ENCODE data around the gene SPAG7. TPM values are rescaled to one million over a fixed set of nuclear protein-coding genes. Genes with fewer than 3 reads are reported as not detected.
A peak's percentile ranks its signal among the peaks of the same experiment; 100 is the strongest.

The SPAG7 gene
- total RNA-seq (2014; rRNA removed; shearing (Covaris generic)) = 75.6 and 81.8 TPM in 2 replicates
- 60.9 and 63.2 TPM in 2 replicates for polyA plus RNA-seq (2015; cell fraction: cytosol; rRNA removed)
- polyA plus RNA-seq (2015; cell fraction: nucleus; rRNA removed) = 66.6 and 81.1 TPM in 2 replicates

GRCh38 chr17:4967539-4968485 is at the start of gene SPAG7:
Gene SPAG7, minus strand, starts transcription at chr17:4967817. Its CDS starts 13 bp downstream, at chr17:4967804.
- peak; percentile 96 for DNase-seq (ENCODE audit: low read depth)

- DNase-seq (ENCODE audit: low read depth) = no peak
Measured at GRCh38 chr17:5014357-5014756, 46.7 kb upstream of the SPAG7 start.

GRCh38 chr17:5011928-5012327 is 44.3 kb upstream of the SPAG7 start:
- DNase-seq (ENCODE audit: low read depth) = peak; percentile 79

GRCh38 chr17:5003214-5003867 is 35.7 kb upstream of the SPAG7 start:
- DNase-seq (ENCODE audit: low read depth) = no peak

GRCh38 chr17:5002121-5002788 is 34.6 kb upstream of the SPAG7 start:
- DNase-seq (ENCODE audit: low read depth) = no peak

- no peak for DNase-seq (ENCODE audit: low read depth)
Measured at GRCh38 chr17:5000237-5000639, 32.6 kb upstream of the SPAG7 start.

- DNase-seq (ENCODE audit: low read depth) = no peak
Measured at GRCh38 chr17:4999430-5000093, 31.9 kb upstream of the SPAG7 start.

- no peak for DNase-seq (ENCODE audit: low read depth)
Measured at GRCh38 chr17:4998732-4999429, 31.3 kb upstream of the SPAG7 start.

- DNase-seq (ENCODE audit: low read depth) = no peak
Measured at GRCh38 chr17:4998027-4998731, 30.6 kb upstream of the SPAG7 start.

- DNase-seq (ENCODE audit: low read depth) = peak; percentile 86
Measured at GRCh38 chr17:4997302-4998026, 29.8 kb upstream of the SPAG7 start, which contains the start of the genes INCA1 and KIF1C. Gene INCA1, minus strand, starts transcription at chr17:4997522. Its CDS starts 3,085 bp downstream, at chr17:4994437. Gene KIF1C, plus strand, starts transcription at chr17:4997950. Its CDS starts 2,297 bp downstream, at chr17:5000247.

- DNase-seq (ENCODE audit: low read depth) = no peak
Measured at GRCh38 chr17:4994081-4994595, 26.5 kb upstream of the SPAG7 start.

- DNase-seq (ENCODE audit: low read depth) = no peak
Measured at GRCh38 chr17:4987767-4988567, 20.4 kb upstream of the SPAG7 start.

- peak; percentile 86 for DNase-seq (ENCODE audit: low read depth)
Measured at GRCh38 chr17:4986951-4987766, 19.5 kb upstream of the SPAG7 start, which contains the start of gene CAMTA2. Gene CAMTA2, minus strand, starts transcription at chr17:4987675. Its CDS starts 1,453 bp downstream, at chr17:4986222.

- peak; percentile 23 for DNase-seq (ENCODE audit: low read depth)
Measured at GRCh38 chr17:4986403-4986802, 18.8 kb upstream of the SPAG7 start.

GRCh38 chr17:4982305-4982704 is 14.7 kb upstream of the SPAG7 start:
- DNase-seq (ENCODE audit: low read depth) = no peak

- DNase-seq (ENCODE audit: low read depth) = peak; percentile 44
Measured at GRCh38 chr17:4980644-4981216, 13.1 kb upstream of the SPAG7 start.
